NCI-H82 treated with DMSO at 0.1 percent for 48 hours (cell line): ENCODE data around the gene C16orf96.

Experiments used
- DNase-seq: peaks from one replicate; lab custom pipeline; 2025; ENCODE audit not compliant: unreplicated experiment; lab: John Stamatoyannopoulos, UW

Gene C16orf96

GRCh38 chr16:4615384-4616046 lies 59.4 kb downstream of the C16orf96 start:
- DNase-seq, result no peak

DNA sequence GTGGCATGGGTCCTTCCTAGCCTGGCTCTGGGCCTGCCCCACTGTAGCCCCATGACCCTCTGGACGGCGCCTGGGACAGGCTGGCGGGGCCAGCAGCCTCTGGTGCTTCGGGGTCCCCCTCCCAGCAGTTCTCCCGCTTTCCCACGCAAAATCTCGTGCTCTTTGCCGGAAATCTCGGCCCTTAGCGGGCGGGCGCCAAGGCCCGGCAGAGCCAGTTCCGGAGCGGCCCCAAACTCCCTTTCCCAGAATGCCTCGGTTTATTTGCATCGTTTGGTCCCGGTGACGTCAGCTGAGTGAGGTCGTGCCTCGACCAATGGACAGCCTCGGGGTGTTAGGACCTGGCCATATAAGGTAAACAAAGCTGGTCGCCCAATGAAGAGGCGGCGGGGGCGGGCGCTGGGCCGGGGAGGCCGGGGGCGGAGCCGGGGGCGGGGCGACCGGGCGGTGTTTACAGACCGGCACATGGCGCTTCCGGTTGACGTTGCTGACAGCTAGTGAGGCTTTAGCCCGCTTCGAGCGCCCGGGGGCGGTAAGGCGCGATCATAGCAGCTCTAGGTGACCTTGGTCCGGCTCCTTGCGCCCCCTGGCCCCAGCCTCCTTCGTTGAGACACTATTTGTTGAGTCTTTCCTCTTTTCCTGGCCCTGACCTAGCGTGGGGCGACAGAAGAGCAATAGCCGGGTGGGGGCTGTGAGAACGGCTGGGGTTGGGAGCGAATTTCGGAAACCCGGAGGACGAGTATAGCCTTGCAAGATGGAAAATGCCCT lies 60.1 kb downstream of the C16orf96 start:
- peak; percentile 99 for DNase-seq

- no peak for DNase-seq
These were observed 61.7 kb downstream of the C16orf96 start for GRCh38 chr16:4617880-4618279.

DNA sequence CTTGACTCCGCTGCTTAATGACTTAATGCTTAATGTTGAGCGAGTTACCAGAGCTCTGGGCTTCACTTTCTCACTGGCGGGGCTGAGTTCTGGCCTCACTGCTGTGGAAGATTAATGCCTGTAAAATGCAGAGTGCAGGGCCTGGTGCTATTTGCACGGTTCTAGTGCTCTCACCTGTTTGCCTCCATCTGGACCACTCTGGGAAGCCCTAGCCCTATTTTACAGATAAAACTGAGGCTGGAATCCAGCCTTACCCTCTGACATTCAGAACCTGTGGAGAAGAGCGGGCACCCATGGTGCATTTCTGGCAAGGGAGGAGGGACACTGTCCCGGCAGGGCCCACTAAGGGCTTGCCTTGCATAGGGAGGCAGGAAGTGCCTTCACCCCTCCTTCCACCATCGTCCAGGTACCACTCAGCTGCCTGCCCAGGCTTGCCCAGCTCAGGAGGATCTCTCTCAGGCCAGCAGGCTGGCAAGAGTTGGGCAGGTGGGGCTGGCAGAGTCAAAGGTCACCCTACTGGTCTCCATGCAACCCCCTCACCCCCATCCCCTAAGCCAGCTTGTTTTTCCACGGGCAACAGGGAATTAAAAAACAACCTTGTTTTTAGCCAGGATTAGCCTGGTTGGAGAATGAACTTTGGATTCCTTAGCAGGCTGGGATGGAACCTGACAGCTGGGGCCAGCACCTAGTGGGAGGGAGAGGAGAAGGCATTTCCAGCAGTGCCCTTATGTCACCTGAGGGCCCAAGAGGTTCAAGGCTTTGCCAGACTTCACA lies 62.7 kb downstream of the C16orf96 start:
- DNase-seq, result peak; percentile 9

DNA sequence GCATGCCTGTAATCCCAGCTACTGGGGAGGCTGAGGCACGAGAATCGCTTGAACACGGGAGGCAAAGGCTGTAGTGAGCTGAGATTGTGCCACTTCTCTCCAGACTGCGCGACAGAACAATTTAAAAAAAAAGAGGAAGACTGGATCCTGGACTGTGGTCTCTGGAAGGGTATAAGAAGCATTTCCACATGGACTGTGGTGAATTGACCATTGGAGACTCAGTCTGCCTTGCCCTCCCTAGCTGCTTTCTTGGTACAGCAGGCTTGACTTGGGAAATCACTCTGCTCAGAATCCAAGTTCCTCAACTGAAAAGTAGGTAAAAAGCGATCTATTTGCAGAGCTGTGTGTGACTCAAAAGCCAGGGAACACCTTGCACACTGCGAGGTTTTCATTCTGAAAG lies 67.5 kb downstream of the C16orf96 start:
- DNase-seq, result no peak

DNA sequence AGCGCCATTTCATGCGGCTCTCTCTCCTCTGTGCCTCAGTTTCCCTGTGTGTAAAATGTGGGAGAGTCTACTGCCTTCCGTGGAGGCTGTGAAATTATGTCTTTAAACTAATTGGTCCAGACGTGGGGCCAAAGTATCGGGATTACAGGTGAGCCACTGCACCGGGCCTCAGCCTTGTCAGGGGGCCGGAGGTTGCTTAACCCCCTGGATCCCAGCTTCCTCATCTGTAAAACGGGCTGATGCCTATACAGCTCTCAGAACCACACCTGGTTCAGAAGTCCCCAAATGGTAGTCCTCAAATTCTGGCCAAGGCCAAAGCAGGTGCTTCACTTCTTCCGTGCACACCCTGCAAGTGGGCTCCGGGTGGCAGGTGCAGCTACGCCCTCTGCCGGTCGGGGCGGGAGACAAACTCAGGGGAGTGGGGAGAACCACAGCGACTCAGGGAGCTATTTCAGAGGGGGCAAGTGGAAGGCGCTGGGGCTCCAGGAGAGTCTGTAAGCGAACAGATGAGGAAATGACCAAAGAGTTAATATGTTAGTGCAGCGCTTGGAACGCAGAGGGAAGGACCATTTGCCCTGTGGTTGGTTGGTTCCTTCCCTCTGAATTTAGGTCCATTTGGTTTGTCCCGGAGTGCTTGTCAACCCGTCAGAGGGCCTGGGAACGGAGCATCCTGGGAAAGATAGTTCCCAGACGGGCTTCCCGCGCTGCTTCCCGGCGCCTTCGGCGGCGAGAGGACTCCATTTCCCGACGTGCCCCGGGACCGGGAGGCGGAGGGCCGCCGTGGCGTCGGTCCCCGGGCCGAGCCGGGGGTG lies 68.1 kb downstream of the C16orf96 start, which contains the start of gene MGRN1:
TSS of gene MGRN1 (plus strand) at position 812 of the 812 bp plus-strand sequence. CDS start 135 bp downstream, outside the sequence.
- DNase-seq, result peak; percentile 96

DNA sequence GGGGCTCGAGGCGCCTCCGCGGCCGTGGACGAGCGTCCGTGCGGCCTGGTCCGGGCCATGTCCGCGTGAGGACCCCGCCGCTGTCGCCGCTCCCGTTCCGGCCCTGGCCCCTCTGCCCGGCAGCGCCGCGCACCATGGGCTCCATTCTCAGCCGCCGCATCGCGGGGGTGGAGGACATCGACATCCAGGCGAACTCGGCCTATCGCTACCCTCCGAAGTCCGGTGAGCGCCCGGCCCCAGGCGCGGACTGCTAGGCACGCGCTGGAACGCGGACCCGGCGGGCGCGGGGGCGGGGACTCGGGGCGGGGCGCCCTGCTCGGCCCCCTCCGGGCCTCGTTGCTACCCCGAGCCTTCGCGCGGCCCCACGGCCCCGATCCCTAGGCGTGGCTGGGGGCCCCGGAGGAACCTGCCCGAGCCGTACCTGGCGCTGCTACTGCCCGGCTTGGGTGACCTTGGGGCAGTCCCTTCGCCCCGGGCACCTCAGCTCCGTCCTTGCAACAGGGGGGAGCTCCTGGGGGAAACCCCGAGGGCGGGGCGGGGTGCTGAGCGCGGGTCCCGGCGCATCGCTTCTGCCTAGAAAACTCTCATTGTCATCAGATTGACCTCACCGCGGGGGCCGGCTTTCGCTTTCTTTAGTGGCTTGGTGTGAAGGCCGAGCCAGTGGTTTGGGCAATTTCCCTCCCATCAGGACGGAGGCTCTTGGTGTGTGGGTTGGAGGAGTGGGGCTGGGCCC lies 68.9 kb downstream of the C16orf96 start:
- no peak for DNase-seq

DNA sequence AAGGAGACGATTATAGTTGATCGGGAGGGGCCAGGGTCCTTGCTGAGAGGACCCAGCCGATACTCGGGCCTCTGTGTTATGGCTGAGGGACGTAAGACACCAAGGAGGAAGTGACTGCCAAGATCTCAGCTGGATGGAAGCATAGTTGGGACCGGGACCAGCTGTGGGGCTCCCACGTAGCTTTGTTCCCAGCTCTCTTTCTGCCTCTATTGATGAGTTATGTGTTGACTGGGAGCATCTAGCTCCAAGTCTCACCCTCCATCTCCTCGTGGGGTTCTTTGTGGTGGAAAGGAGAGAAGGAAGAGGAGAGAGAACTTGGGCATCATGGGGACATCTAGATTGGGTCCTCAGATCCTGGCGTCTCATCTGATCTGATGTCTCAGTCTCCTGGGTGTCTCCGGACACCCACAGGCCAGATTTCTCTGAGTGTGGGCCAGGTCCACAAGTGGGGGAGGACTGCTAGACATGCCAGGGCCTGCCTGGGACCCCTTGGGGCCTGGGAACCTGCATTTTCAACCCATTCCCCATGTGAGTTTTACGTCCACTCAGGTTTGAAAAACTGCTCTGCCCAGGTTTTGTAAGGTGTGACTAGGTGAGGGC lies 69.5 kb downstream of the C16orf96 start:
- no peak for DNase-seq

DNA sequence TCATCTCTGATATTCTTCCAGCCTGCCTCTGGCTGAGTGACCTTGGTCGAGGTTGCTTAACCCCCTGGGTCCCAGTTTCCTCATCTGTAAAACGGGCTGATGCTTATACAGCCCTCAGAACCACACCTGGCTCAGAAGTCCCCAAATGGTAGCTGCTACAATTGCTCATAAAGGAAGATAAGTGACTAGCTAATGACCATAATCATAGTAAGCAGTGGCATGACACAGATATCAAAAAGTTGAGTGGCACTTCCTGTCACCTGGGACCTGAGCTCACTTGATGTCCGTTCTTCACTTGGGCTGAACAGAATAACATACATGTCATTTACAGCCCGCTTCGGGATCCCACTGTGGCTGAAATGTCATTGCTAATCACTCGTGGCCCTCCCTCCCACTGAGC lies 70.3 kb downstream of the C16orf96 start:
- no peak for DNase-seq

DNA sequence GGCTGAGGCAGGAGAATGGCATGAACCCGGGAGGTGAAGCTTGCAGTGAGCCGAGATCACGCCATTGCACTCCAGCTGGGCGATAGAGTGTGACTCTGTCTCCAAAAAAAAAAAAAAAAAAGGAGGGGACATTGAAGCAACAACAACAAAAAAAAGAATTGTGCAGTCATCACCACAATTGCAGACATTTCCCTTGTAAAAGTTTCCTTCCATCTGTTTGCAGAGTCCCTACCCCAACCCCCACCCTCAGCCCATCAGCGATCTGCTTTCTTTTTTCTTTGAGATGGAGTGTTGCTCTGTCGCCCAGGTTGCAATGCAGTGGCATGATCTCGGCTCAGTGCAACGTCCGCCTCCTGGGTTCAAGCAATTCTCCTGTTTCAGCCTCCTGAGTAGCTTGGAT lies 72.1 kb downstream of the C16orf96 start:
- no peak for DNase-seq

DNA sequence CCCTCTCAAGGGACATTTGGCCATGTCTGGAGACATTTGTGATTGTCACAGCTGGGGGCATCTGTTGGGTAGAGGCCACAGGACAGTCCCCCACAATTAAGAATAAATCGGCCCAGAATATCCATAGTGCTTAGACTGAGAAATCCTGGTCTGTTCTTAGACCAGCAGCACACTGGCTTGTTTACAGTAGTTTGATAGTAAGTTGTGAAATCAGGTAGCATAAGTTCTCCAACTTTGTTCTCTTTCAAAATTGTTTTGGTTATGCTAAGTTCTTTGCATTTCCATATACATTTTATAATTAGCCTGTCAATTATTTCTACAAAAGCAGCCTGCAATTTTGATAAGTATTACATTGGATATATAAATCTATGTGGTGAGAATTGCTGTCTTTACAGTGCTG lies 75.3 kb downstream of the C16orf96 start:
- DNase-seq, result no peak

GRCh38 chr16:4633910-4634635 lies 77.9 kb downstream of the C16orf96 start:
- DNase-seq, result no peak

GRCh38 chr16:4634768-4635167 lies 78.6 kb downstream of the C16orf96 start:
- no peak for DNase-seq

GRCh38 chr16:4636196-4636595 lies 80.1 kb downstream of the C16orf96 start:
- DNase-seq, result no peak

- no peak for DNase-seq
These were observed 81.5 kb downstream of the C16orf96 start for GRCh38 chr16:4637501-4638166.

GRCh38 chr16:4639899-4640509 lies 83.9 kb downstream of the C16orf96 start:
- no peak for DNase-seq

DNA sequence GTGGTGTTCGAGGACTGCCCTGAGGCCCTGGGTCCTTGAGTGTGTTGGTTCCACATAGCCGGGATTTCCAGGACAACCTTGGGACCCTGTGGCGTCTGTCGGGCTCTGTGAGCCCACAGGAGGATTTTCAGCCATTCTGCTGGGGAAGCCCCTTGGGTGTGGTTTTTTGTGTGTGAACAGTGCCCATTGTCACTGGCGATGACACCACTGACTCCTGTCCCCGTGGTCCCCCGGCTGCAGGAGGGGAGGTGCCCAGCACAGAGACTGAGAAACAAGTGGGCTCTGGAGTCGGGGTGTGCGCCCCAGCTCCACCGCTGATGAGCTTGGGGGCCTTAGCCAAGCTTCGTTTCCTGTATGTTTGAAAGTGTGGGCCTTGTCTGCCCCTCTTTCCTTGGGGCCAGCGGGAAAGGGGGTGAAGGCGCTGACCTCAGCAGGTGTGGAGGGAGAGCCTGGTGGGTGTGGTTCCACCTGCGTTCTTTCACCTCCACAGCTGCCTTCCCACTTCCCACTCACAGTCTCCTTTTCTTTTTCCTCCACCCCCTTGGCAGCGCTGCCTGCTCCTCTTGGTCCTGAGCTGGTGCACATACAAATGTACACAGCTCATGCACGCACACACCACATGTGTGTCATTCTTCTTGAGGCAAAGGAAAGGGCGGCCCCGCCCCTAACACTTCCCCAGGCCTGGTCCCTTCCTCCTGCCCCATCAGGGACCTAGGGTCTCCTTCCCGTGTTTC lies 84.6 kb downstream of the C16orf96 start:
- no peak for DNase-seq

DNA sequence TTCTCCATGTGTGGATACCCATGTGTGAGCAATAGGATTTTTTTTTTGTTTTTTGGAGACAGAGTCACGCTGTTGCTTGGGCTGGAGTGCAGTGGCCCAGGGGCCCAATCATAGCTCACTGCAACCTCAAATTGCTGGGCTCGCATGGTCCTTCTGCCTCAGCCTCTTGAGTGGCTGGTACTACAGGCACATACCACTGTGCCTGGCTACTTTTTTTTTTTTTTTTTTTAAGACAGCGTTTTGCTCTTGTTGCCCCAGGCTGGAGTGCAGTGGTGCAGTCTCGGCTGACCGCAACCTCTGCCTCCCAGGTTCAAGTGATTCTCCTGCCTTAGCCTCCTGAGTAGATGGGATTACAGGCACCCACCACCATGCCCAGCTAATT lies 85.2 kb downstream of the C16orf96 start:
- DNase-seq, result no peak
